Mammary epithelial cell (primary cell): Measurements from ENCODE around the gene AGPAT3.

Experiments
- EZH2 ChIP-seq: IDR thresholded peaks from 2 replicates; pipeline ENCODE4 v1.6.1; 2012; ENCODE audit warnings: low read length, inconsistent platforms, borderline replicate concordance
- TF ChIP-seq, protein P1 (sequence below), 2 donors: IDR thresholded peaks in 1 of 2; conservative IDR thresholded peaks in 1 of 2; 2 replicates each; pipeline ENCODE4 v1.5.1; 2011 to 2012; ENCODE audit warnings: inconsistent platforms in 2 of 2, low read length in 2 of 2, mild to moderate bottlenecking in 2 of 2, control low read depth in 1 of 2, low read depth in 1 of 2; ENCODE audit not compliant: insufficient read depth in 1 of 2; ENCODE audit errors: extremely low read depth in 1 of 2

DNA sequence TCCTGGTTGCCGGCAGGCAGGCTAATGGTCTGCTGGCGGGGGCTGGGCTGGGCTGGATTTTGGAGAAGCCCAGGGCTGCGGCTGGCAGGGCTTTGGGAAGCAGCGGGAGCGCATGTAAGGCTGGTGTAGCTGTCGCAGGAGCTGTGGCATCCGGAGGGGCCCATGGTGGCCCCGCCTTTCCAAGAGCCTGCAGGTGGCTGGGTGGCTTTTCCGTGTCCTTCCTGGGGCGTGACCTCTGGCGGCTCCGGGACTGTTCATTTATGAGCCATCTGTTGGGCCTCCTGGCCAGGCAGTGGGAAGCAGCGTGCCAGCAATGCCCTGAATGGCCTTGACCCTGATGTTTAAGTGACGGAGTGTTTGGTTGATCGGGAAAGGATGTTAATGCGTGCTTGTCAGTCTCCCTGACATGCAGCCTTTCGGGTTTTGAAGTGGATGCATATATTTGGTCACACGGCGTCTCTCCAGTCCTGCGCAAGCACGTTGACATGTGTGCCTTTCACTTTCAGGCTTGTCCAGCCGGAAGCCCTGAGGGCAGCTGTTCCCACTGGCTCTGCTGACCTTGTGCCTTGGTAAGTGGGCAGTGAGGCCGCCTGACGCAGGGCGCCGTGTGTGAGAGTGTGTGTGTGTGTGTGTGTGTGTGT lies 38.5 kb downstream of the AGPAT3 start:
- TF ChIP-seq, protein P1, sequence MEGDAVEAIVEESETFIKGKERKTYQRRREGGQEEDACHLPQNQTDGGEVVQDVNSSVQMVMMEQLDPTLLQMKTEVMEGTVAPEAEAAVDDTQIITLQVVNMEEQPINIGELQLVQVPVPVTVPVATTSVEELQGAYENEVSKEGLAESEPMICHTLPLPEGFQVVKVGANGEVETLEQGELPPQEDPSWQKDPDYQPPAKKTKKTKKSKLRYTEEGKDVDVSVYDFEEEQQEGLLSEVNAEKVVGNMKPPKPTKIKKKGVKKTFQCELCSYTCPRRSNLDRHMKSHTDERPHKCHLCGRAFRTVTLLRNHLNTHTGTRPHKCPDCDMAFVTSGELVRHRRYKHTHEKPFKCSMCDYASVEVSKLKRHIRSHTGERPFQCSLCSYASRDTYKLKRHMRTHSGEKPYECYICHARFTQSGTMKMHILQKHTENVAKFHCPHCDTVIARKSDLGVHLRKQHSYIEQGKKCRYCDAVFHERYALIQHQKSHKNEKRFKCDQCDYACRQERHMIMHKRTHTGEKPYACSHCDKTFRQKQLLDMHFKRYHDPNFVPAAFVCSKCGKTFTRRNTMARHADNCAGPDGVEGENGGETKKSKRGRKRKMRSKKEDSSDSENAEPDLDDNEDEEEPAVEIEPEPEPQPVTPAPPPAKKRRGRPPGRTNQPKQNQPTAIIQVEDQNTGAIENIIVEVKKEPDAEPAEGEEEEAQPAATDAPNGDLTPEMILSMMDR (conservative IDR thresholded peaks at IDR 0.05 in 1 of 2, IDR thresholded peaks at IDR 0.05 in 1 of 2; ENCODE audit: extremely low read depth in 1 of 2, insufficient read depth in 1 of 2, low read depth in 1 of 2, low read length in 2 of 2), result no peak
- TF ChIP-seq EZH2, result no peak
